Left lung (tissue), 10 donors: Measurements from ENCODE around the gene YPEL5. TPM values are rescaled to one million over a fixed set of nuclear protein-coding genes. Genes with fewer than 3 reads are reported as not detected.

Experiments
- ATAC-seq: fragments of 200-7000 bp; cut with Tn5 transposase; one replicate; pipeline ENCODE4 v1.9.1; 2020; ENCODE audit warnings: moderate library complexity
- DNase-seq, 4 donors: peaks; one replicate each; pipeline ENCODE4 v3.0.0-alpha.2; 2013 to 2020
- H3K27ac ChIP-seq, 2 donors: fragments of 200-600 bp; sonication (generic) in 1 of 2; one replicate each; pipeline versions ENCODE4 v1.5.0 to v1.8.0; 2020 to 2021
- H3K27me3 ChIP-seq, 2 donors: fragments of 200-600 bp; sonication (generic) in 1 of 2; one replicate each; pipeline versions ENCODE4 v1.5.0 to v1.8.0; 2020 to 2021
- H3K36me3 ChIP-seq, 2 donors: fragments of 200-600 bp; sonication (generic) in 1 of 2; one replicate each; pipeline versions ENCODE4 v1.5.0 to v1.8.0; 2020 to 2021
- H3K4me1 ChIP-seq, 2 donors: fragments of 200-600 bp; one replicate each; pipeline ENCODE4 v1.8.0; 2021
- H3K4me3 ChIP-seq, 2 donors: fragments of 200-600 bp; sonication (generic) in 1 of 2; one replicate each; pipeline versions ENCODE4 v1.5.0 to v1.8.0; 2020 to 2021; ENCODE audit warnings: mild to moderate bottlenecking in 1 of 2
- H3K9me3 ChIP-seq, 2 donors: fragments of 200-600 bp; sonication (generic) in 1 of 2; one replicate each; pipeline versions ENCODE4 v1.5.0 to v1.8.0; 2020 to 2021
- intact Hi-C, 2 donors: fragments of 100-400 bp; cut with DNase I; formaldehyde crosslinking; loops; one replicate each; pipeline versions ENCODE4 v1.11.2 to v1.14.2; 2022
- polyA plus RNA-seq, 6 donors: library from polyadenylated mRNA; unstranded; fragments of 120-200 nt; gene quantifications; one replicate each; pipeline ENCODE4 v1.2.1, GENCODE V29; 2013; ENCODE audit not compliant: insufficient read length in 6 of 6
- total RNA-seq, 2 donors: library from RNA; stranded (reverse); fragmentation: NEBNext Ultra II Directional; extraction: Animal tissue kit (Norgen Biotek cat#: 25700); gene quantifications; one replicate each; pipeline ENCODE4 v1.2.1, GENCODE V29; 2021
- TF ChIP-seq, protein P1 (sequence below), 2 donors: fragments of 200-600 bp; sonication (generic) in 1 of 2; IDR thresholded peaks; one replicate each; pipeline versions ENCODE4 v1.5.0 to v1.8.0; 2021; ENCODE audit warnings: antibody characterized with exemption in 2 of 2
- donor health status: DM: no; HTN: yes; CAD: no.
- donor health status: DM: no; HTN: no; CAD: no.

The YPEL5 gene
- total and polyA plus RNA-seq, 8 donors: 58.5 to 118 (median 95.3) TPM

DNA sequence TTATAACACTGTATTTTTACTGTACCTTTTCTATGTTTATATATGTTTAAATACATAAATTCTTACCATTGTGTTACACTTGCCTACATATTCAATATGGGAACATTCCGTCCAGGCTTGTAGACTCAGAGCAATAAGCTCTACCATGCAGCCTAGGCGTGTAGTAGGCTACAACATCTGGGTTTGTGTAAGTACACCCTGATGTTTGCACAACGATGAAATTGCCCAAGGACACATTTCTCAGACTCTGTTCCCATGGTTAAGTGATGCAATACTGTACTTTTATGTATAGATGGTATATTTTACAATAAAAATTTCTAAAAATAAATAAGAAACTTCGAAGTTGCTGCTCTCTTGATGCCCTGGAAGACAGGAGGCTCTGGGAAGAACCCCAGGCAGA is 38.4 kb downstream of the YPEL5 start:
- H3K27me3 ChIP-seq: no peaks in the 10 kb centered on the region
- H3K27ac ChIP-seq: no peak overlapping the region
- H3K4me1 ChIP-seq: peaks cover 0 to 7% of the 10 kb centered on the region in 2 donors
- intact Hi-C loops: no loop called here
- ATAC-seq (no peak), DNase-seq (no peak)
- TF ChIP-seq, protein P1, sequence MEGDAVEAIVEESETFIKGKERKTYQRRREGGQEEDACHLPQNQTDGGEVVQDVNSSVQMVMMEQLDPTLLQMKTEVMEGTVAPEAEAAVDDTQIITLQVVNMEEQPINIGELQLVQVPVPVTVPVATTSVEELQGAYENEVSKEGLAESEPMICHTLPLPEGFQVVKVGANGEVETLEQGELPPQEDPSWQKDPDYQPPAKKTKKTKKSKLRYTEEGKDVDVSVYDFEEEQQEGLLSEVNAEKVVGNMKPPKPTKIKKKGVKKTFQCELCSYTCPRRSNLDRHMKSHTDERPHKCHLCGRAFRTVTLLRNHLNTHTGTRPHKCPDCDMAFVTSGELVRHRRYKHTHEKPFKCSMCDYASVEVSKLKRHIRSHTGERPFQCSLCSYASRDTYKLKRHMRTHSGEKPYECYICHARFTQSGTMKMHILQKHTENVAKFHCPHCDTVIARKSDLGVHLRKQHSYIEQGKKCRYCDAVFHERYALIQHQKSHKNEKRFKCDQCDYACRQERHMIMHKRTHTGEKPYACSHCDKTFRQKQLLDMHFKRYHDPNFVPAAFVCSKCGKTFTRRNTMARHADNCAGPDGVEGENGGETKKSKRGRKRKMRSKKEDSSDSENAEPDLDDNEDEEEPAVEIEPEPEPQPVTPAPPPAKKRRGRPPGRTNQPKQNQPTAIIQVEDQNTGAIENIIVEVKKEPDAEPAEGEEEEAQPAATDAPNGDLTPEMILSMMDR (IDR thresholded peaks at IDR 0.05): no peak
- no peaks in the 10 kb centered on the region for H3K36me3 ChIP-seq
- no peak overlapping the region for H3K4me3 ChIP-seq
- no peaks in the 10 kb centered on the region for H3K9me3 ChIP-seq

DNA sequence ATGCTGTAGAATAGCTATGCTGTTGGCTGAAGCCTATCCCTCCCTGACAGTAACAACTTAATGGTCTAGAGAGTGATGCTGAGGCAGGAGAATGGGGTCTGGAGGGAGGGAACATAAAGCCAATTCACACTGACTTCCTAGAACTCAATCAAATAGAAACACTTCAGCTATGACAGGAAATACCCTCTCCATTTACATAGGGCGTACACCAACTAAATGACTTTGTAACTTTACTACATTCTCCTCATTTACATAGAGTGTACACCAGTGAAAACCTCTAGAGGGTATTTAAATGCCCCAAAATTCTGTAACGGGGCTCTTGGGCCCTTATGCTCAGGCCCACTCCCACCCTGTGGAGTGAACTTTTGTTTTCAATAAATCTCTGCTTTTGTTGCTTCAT is 41.5 kb downstream of the YPEL5 start:
- no peak overlapping the region for H3K4me3 ChIP-seq
- TF ChIP-seq, protein P1 (IDR thresholded peaks at IDR 0.05): no peak

DNA sequence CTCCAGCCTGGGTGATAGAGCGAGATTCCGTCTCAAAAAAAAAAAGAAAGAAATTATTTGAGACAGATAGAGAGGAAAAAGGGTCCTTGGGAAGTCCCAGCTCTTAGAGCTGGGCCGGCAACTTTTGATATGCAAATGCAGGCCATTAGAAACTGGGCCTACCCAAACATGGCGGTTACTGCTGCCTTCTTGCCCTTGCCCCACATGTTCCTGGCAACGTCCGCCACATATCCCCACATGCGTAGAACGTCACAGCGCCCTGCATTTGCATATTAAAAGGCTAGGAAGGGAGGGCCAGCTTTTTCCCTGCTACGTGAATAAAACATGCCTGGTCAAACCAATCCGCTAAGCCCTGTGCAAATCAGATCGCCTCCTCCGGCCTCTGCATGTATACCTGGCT is 43.8 kb downstream of the YPEL5 start:
- TF ChIP-seq, protein P1 (IDR thresholded peaks at IDR 0.05): no peak
- Histone ChIP-seq H3K9me3 (no peaks in the 10 kb centered on the region), H3K27ac (no peak overlapping the region), H3K4me1 (no peaks in the 10 kb centered on the region), H3K36me3 (no peaks in the 10 kb centered on the region), H3K27me3 (no peaks in the 10 kb centered on the region), H3K4me3 (no peak overlapping the region)
- ATAC-seq: no peak
- intact Hi-C loops: no loop called here
- DNase-seq: no peak

More for the DNA sequence above, 41.5 kb downstream of the YPEL5 start:
- H3K27ac ChIP-seq: no peak overlapping the region
- no peaks in the 10 kb centered on the region for H3K9me3 ChIP-seq
- no peak for DNase-seq
- intact Hi-C loops: no loop called here
- H3K36me3 ChIP-seq: no peaks in the 10 kb centered on the region
- H3K27me3 ChIP-seq: no peaks in the 10 kb centered on the region
- peaks cover 0 to 7% of the 10 kb centered on the region in 2 donors for H3K4me1 ChIP-seq
- no peak for ATAC-seq

DNA sequence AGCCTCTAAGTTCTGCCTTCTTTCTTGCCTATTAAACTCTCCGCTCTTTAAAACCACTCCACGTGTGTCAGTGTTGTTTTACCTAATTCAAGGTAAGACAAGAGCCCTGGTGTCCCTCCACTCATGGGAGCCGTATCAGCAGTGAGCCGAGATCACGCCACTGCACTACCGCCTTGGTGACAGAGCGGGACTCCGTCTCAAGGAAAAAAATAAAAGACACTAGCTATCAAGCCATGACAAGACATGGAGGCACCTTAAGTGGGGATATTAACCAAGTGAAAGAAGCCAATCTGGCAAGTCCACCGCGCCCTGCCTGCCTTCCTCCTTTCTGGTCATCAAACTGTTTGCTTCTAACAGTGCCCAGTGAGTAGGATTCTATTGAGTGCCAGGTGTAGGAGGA is 44.3 kb downstream of the YPEL5 start:
- TF ChIP-seq, protein P1 (IDR thresholded peaks at IDR 0.05): no peak
- Histone ChIP-seq H3K27me3 (no peaks in the 10 kb centered on the region), H3K36me3 (no peaks in the 10 kb centered on the region), H3K9me3 (no peaks in the 10 kb centered on the region), H3K4me1 (no peaks in the 10 kb centered on the region), H3K4me3 (no peak overlapping the region), H3K27ac (no peak overlapping the region)
- ATAC-seq (no peak), DNase-seq (no peak)
- intact Hi-C loops: no loop called here

DNA sequence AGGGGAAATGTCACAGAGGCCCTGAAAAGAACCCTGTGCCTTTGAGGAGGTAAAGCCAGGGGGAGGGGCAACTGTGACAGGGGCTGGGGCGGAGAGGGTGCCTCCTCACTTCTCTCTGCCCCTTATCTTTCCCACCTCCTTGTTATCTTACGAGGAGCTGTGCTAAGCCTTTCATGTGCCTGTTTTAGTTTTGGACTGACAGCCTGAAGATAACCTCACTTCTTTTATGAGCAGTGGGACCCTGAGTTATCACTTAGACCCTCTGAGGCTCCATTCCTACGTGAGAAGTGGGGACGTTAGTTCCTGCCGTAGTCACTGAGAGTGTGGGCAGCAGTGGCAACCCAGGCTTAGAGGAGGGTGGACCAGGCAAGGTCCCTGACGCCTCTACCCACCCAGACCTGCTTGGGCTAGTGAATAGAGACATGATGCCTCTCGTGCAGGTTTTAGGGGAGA is 45.0 kb downstream of the YPEL5 start:
- TF ChIP-seq, protein P1 (IDR thresholded peaks at IDR 0.05): no peak
- H3K9me3 ChIP-seq: no peaks in the 10 kb centered on the region
- no peak overlapping the region for H3K4me3 ChIP-seq
- H3K27ac ChIP-seq: no peak overlapping the region
- no peaks in the 10 kb centered on the region for H3K4me1 ChIP-seq
- H3K27me3 ChIP-seq: no peaks in the 10 kb centered on the region
- H3K36me3 ChIP-seq: no peaks in the 10 kb centered on the region
- DNase-seq: no peak
- ATAC-seq: no peak
- intact Hi-C loops: no loop called here
